Natural killer cell (primary cell): ENCODE data around the gene TTC28. TPM values are rescaled to one million over a fixed set of nuclear protein-coding genes. Genes with fewer than 3 reads are reported as not detected.
A peak's percentile ranks its signal among the peaks of the same experiment; 100 is the strongest.

ENCODE experiments used
- ATAC-seq, 3 donors: fragments of 150-1000 bp in 2 of 3; fragments of 200-7000 bp in 1 of 3; cut with Tn5 transposase; 1 replicate in 1 of 3; 2 replicates in 2 of 3; pipeline ENCODE4 v1.10.0; 2021; ENCODE audit warnings: mild to moderate bottlenecking in 2 of 3, moderate library complexity in 2 of 3
- DNase-seq, 2 donors: peaks; one replicate each; pipeline versions ENCODE4 v3.0.0 to v3.0.0-alpha.2; 2013 to 2021; ENCODE audit warnings: mixed read lengths in 1 of 2
- H3K27ac ChIP-seq: one replicate; pipeline ENCODE4 v1.5.1; 2013; ENCODE audit warnings: mild to moderate bottlenecking, low read length
- H3K27me3 ChIP-seq: one replicate; pipeline ENCODE4 v1.6.1; 2013; ENCODE audit warnings: low read length; ENCODE audit not compliant: control insufficient read depth, insufficient read depth
- H3K36me3 ChIP-seq: one replicate; pipeline ENCODE4 v1.6.1; 2013; ENCODE audit warnings: low read length; ENCODE audit not compliant: control insufficient read depth, insufficient read depth
- H3K4me1 ChIP-seq: one replicate; pipeline ENCODE4 v1.6.1; 2013; ENCODE audit warnings: low read length; ENCODE audit not compliant: control insufficient read depth, insufficient read depth
- H3K4me3 ChIP-seq: one replicate; pipeline ENCODE4 v1.5.1; 2013; ENCODE audit warnings: low read length
- H3K9me3 ChIP-seq: one replicate; pipeline ENCODE4 v1.6.1; 2013; ENCODE audit warnings: low read length; ENCODE audit not compliant: control insufficient read depth, insufficient read depth
- H3K27ac Mint-ChIP-seq, 2 donors: one replicate each; pipeline ENCODE4 v1.8.0; 2022; ENCODE audit warnings: mild to moderate bottlenecking in 2 of 2, mixed read lengths in 2 of 2, moderate library complexity in 1 of 2
- H3K27me3 Mint-ChIP-seq, 2 donors: one replicate each; pipeline ENCODE4 v1.8.0; 2022; ENCODE audit warnings: low read depth in 2 of 2, mixed read lengths in 2 of 2
- H3K36me3 Mint-ChIP-seq: one replicate; pipeline ENCODE4 v1.8.0; 2022; ENCODE audit warnings: mixed read lengths
- H3K4me1 Mint-ChIP-seq, 2 donors: one replicate each; pipeline ENCODE4 v1.8.0; 2022; ENCODE audit warnings: mixed read lengths in 2 of 2
- H3K4me3 Mint-ChIP-seq: one replicate; pipeline ENCODE4 v1.8.0; 2022; ENCODE audit warnings: mild to moderate bottlenecking, moderate library complexity, mixed read lengths
- H3K9me3 Mint-ChIP-seq, 2 donors: one replicate each; pipeline ENCODE4 v1.8.0; 2022; ENCODE audit warnings: mixed read lengths in 2 of 2
- WGBS: methylation state at CpG from one replicate; pipeline ENCODE4 v1.1.7; 2013; ENCODE audit warnings: missing lambda C conversion rate; ENCODE audit not compliant: insufficient coverage; 5-methylcytosine and 5-hydroxymethylcytosine counted together
- intact Hi-C: fragments of 100-400 bp; cut with micrococcal nuclease; formaldehyde crosslinking; loops from one replicate; pipeline ENCODE4 v1.14.2; 2022
- total RNA-seq, 4 donors: library from RNA; stranded (reverse); fragments of 120-200 nt in 1 of 4; gene quantifications; one replicate each; pipeline versions ENCODE4 v1.2.3 to v1.2.4, GENCODE V29; 2013 to 2022
- TF ChIP-seq, protein P1 (sequence below): fragments of 200-600 bp; IDR thresholded peaks from one replicate; pipeline ENCODE4 v1.8.0; 2022; ENCODE audit warnings: antibody characterized with exemption

TTC28 gene
- total RNA-seq, 3 donors from 2014 or later (not counting 1 experiment from before 2014, with no cell fraction given) = 4.1 to 10.0 (median 8.6) TPM

DNA sequence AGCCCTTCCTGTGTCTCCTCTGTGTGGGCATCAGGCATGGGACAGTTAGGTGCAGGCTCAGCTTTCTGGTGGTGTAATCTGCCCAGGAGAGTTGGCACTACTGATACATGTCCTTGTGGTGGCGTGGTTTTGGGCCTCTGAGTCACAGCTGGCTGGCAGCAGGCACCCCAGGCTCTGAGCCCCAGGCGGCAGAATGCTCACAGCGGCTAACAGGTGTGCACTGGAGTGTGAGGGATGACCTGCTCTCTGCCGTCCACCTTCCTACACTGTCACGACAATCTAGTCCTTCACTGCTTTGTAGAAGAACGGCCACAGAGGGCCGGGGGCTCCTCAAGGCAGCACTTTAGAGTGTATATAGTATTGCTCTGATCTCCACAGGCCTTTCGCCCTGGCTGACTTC is 660.3 kb downstream of the TTC28 start:
- no peak for DNase-seq
- Histone ChIP-seq H3K27ac (no peak overlapping the region), H3K27me3 (no peaks in the 10 kb centered on the region), H3K4me1 (no peaks in the 10 kb centered on the region), H3K9me3 (no peaks in the 10 kb centered on the region), H3K4me3 (no peak overlapping the region), H3K36me3 (no peaks in the 10 kb centered on the region)
- peaks cover 0 to 3% of the 10 kb centered on the region in 2 donors for H3K27me3 Mint-ChIP-seq
- H3K27ac Mint-ChIP-seq = peak overlapping the region in 1 of 2 donors; percentile 47
- intact Hi-C loops = no loop called here
- no peak overlapping the region for H3K4me3 Mint-ChIP-seq
- peaks cover 5 to 6% of the 10 kb centered on the region in 2 donors for H3K4me1 Mint-ChIP-seq
- H3K9me3 Mint-ChIP-seq = no peaks in the 10 kb centered on the region
- no peak for ATAC-seq
- no peaks in the 10 kb centered on the region for H3K36me3 Mint-ChIP-seq
- TF ChIP-seq, protein P1, sequence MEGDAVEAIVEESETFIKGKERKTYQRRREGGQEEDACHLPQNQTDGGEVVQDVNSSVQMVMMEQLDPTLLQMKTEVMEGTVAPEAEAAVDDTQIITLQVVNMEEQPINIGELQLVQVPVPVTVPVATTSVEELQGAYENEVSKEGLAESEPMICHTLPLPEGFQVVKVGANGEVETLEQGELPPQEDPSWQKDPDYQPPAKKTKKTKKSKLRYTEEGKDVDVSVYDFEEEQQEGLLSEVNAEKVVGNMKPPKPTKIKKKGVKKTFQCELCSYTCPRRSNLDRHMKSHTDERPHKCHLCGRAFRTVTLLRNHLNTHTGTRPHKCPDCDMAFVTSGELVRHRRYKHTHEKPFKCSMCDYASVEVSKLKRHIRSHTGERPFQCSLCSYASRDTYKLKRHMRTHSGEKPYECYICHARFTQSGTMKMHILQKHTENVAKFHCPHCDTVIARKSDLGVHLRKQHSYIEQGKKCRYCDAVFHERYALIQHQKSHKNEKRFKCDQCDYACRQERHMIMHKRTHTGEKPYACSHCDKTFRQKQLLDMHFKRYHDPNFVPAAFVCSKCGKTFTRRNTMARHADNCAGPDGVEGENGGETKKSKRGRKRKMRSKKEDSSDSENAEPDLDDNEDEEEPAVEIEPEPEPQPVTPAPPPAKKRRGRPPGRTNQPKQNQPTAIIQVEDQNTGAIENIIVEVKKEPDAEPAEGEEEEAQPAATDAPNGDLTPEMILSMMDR = no peak
- 66% methylated on average over 8 of the region's 8 CpGs for WGBS

DNA sequence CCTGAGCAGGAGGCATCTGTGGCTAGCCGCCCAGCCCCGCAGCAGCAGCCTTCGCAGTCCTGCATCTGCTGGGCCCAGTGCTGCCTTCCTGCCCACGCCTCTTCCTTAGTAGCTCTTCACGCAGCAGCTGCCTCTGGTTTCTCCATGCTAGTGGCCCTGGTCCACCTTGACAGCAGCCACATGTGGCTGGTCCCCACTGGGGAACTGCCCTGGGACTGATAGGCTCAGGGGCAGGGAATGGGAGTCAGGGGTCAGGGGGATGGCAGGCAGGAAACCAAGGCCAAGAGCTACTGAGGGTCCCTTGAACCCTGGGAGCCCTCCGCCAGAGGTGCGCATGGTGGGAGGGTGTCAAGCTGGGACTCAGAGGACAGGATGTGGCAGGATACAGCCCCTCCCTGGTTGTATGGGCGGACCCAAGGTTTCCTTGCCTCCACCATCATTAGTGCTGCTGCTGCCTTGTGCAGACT is 661.1 kb downstream of the TTC28 start:
- no peak overlapping the region for H3K27ac ChIP-seq
- intact Hi-C loops = no loop called here
- WGBS = 69% methylated on average over 8 of the region's 8 CpGs

DNA sequence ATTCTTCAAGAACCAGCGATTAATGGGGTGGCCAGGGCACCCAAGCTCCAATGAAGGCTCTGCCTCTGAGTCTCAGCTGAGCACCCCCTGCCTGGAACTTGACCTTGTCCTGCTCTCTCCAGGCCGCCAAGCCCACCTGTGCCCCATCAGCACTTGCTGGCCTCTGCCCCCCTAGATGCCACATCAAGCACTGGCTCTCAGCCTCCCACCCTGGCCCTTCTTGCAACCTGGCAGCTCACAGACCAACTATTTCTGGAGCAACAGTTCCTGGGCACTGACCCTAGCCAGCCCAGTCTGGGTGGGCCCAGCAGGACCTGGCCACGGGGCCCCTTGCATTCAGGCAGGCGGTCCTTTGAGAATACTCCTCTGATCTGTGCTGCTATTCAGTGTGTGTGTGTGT is 661.8 kb downstream of the TTC28 start:
- Histone ChIP-seq H3K27me3 (no peaks in the 10 kb centered on the region), H3K36me3 (no peaks in the 10 kb centered on the region), H3K4me3 (no peak overlapping the region), H3K4me1 (no peaks in the 10 kb centered on the region), H3K27ac (no peak overlapping the region), H3K9me3 (no peaks in the 10 kb centered on the region)
- H3K4me3 Mint-ChIP-seq = no peak overlapping the region
- H3K27me3 Mint-ChIP-seq = no peaks in the 10 kb centered on the region
- no peaks in the 10 kb centered on the region for H3K36me3 Mint-ChIP-seq
- DNase-seq (no peak), ATAC-seq (no peak)
- intact Hi-C loops = no loop called here
- TF ChIP-seq, protein P1 = no peak
- 86% methylated on average over 4 of the region's 4 CpGs for WGBS
- H3K4me1 Mint-ChIP-seq = peaks cover 5 to 6% of the 10 kb centered on the region in 2 donors
- H3K9me3 Mint-ChIP-seq = no peaks in the 10 kb centered on the region
- H3K27ac Mint-ChIP-seq = no peak overlapping the region

More for the DNA sequence above, 661.1 kb downstream of the TTC28 start:
- no peak for ATAC-seq
- H3K36me3 ChIP-seq = no peaks in the 10 kb centered on the region
- TF ChIP-seq, protein P1 = no peak
- H3K4me3 ChIP-seq = no peak overlapping the region
- H3K4me1 Mint-ChIP-seq = peaks cover 5 to 6% of the 10 kb centered on the region in 2 donors
- DNase-seq = no peak
- no peaks in the 10 kb centered on the region for H3K9me3 Mint-ChIP-seq
- no peaks in the 10 kb centered on the region for H3K27me3 ChIP-seq
- H3K9me3 ChIP-seq = no peaks in the 10 kb centered on the region
- H3K27me3 Mint-ChIP-seq = no peaks in the 10 kb centered on the region
- H3K36me3 Mint-ChIP-seq = no peaks in the 10 kb centered on the region
- no peaks in the 10 kb centered on the region for H3K4me1 ChIP-seq
- no peak overlapping the region for H3K4me3 Mint-ChIP-seq
- no peak overlapping the region for H3K27ac Mint-ChIP-seq

DNA sequence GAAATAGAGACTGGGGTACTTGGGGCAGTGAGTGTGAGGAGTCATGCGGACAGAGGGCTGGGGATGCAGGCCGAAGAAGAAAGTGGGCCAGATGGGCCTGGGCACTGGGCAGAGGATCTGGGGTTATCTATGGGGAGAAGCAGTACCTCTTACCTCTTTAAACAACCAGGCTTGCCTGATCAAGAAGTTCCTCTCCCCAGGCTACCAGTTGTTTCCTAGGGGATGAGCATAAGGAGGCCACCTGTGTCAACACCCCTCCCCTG is 662.2 kb downstream of the TTC28 start:
- 100% methylated on average over 1 of the region's 2 CpGs for WGBS

More for the DNA sequence above, 662.2 kb downstream of the TTC28 start:
- Mint-ChIP-seq H3K4me1 (peaks cover 5 to 6% of the 10 kb centered on the region in 2 donors), H3K4me3 (no peak overlapping the region), H3K27me3 (no peaks in the 10 kb centered on the region), H3K9me3 (no peaks in the 10 kb centered on the region), H3K36me3 (no peaks in the 10 kb centered on the region), H3K27ac (no peak overlapping the region)
- ATAC-seq = no peak
- Histone ChIP-seq H3K4me1 (no peaks in the 10 kb centered on the region), H3K36me3 (no peaks in the 10 kb centered on the region), H3K4me3 (no peak overlapping the region), H3K27me3 (no peaks in the 10 kb centered on the region), H3K27ac (no peak overlapping the region), H3K9me3 (no peaks in the 10 kb centered on the region)
- intact Hi-C loops = no loop called here
- no peak for DNase-seq
- TF ChIP-seq, protein P1 = no peak
